GM12891 (cell line): ENCODE measurements around the gene MAT2A.

Source experiments
- POLR2AphosphoS5 ChIP-seq: IDR thresholded peaks from 2 replicates; pipeline ENCODE4 v1.6.1; 2011; ENCODE audit warnings: low read depth, low read length, control low read depth
- TAF1 ChIP-seq: IDR thresholded peaks from 2 replicates; pipeline ENCODE4 v1.6.1; 2011; ENCODE audit warnings: low read depth, low read length, control low read depth

- peak; percentile 89 for TF ChIP-seq TAF1
- peak; percentile 91 for TF ChIP-seq POLR2AphosphoS5
Observed at GRCh38 chr2:85561280-85562212, 22.6 kb downstream of the MAT2A start, which contains the start of gene GGCX.
